H1 (cell line): Measurements from ENCODE around the gene DPM3. TPM values are rescaled to one million over a fixed set of nuclear protein-coding genes. Genes with fewer than 3 reads are reported as not detected.

Source experiments
- BRCA1 ChIP-seq: IDR thresholded peaks from 2 replicates; pipeline ENCODE4 v1.6.1; 2012; ENCODE audit warnings: low read depth, low read length, improper control_type of control experiment
- CHD1 ChIP-seq: IDR thresholded peaks from 2 replicates; pipeline ENCODE4 v1.6.1; 2012; ENCODE audit warnings: low read depth, low read length, improper control_type of control experiment
- CTBP2 ChIP-seq: IDR thresholded peaks from 2 replicates; pipeline ENCODE4 v1.7.0; 2011; ENCODE audit warnings: borderline replicate concordance, mild to moderate bottlenecking, moderate library complexity, mixed read lengths, low read length; ENCODE audit not compliant: insufficient read depth, insufficient read length
- EGR1 ChIP-seq: IDR thresholded peaks from 2 replicates; pipeline ENCODE4 v1.6.1; 2011; ENCODE audit warnings: low read depth, low read length, borderline replicate concordance
- KDM1A ChIP-seq: fragments of 200-600, 300-600 bp; sonication (generic); IDR thresholded peaks from 2 replicates; pipeline ENCODE4 v1.7.1; 2016; ENCODE audit warnings: mild to moderate bottlenecking, low read length, borderline replicate concordance
- NRF1 ChIP-seq: IDR thresholded peaks from 2 replicates; pipeline ENCODE4 v1.6.1; 2011; ENCODE audit warnings: mild to moderate bottlenecking, low read depth, low read length, improper control_type of control experiment
- POLR2A ChIP-seq, 2 experiments: IDR thresholded peaks; 1 replicate in 1 of 2; 2 replicates in 1 of 2; pipeline ENCODE4 v1.6.1; 2011; ENCODE audit warnings: low read depth in 2 of 2, low read length in 2 of 2, mild to moderate bottlenecking in 2 of 2; ENCODE audit errors: control extremely low read depth in 1 of 2
- RBBP5 ChIP-seq: IDR thresholded peaks from 2 replicates; pipeline ENCODE4 v1.7.1; 2012; ENCODE audit warnings: low read depth, mild to moderate bottlenecking, inconsistent platforms, low read length, moderate library complexity, borderline replicate concordance
- RFX5 ChIP-seq: IDR thresholded peaks from 2 replicates; pipeline ENCODE4 v1.6.1; 2011; ENCODE audit warnings: low read depth, low read length, improper control_type of control experiment, borderline replicate concordance
- SUZ12 ChIP-seq: fragments of 200-600 bp; sonication (generic); IDR thresholded peaks from 2 replicates; pipeline ENCODE4 v1.6.1; 2012; ENCODE audit warnings: mild to moderate bottlenecking, inconsistent platforms, low read length, moderate library complexity, mixed read lengths
- TBP ChIP-seq: IDR thresholded peaks from 2 replicates; pipeline ENCODE4 v1.6.1; 2011; ENCODE audit warnings: low read depth, low read length, improper control_type of control experiment
- polyA plus RNA-seq, 7 experiments: library from polyadenylated mRNA; depleted of rRNA in 3 of 7; stranded (reverse) in 5 of 7; unstranded in 2 of 7; fragments of >200 nt in 5 of 7; fragments of 200-250 nt in 2 of 7; gene quantifications; 1 replicate in 5 of 7; 2 replicates in 1 of 7; 4 replicates in 1 of 7; pipeline versions ENCODE4 v1.2.1 to v1.2.3, GENCODE V29; 2011 to 2013; ENCODE audit warnings: missing spikeins in 2 of 7, mixed read lengths in 2 of 7
- total RNA-seq: library from RNA; stranded (reverse); fragmentation: NEBNext Ultra II Directional; extraction: Animal tissue kit (Norgen Biotek cat#: 25700); gene quantifications from 2 replicates; pipeline ENCODE4 v1.2.1, GENCODE V29; 2021
- TF ChIP-seq, protein P1 (sequence below): IDR thresholded peaks from 2 replicates; pipeline ENCODE4 v1.6.1; 2012; ENCODE audit warnings: inconsistent platforms
- TF ChIP-seq, protein P2 (sequence below): IDR thresholded peaks from 2 replicates; pipeline ENCODE4 v1.6.1; 2011; ENCODE audit warnings: low read length, improper control_type of control experiment

Gene DPM3
- total and polyA plus RNA-seq, 2 of the 8 experiments (the other 6 are each of a cell fraction or from before 2014, with no cell fraction given), result 44.8 to 227 TPM

DNA sequence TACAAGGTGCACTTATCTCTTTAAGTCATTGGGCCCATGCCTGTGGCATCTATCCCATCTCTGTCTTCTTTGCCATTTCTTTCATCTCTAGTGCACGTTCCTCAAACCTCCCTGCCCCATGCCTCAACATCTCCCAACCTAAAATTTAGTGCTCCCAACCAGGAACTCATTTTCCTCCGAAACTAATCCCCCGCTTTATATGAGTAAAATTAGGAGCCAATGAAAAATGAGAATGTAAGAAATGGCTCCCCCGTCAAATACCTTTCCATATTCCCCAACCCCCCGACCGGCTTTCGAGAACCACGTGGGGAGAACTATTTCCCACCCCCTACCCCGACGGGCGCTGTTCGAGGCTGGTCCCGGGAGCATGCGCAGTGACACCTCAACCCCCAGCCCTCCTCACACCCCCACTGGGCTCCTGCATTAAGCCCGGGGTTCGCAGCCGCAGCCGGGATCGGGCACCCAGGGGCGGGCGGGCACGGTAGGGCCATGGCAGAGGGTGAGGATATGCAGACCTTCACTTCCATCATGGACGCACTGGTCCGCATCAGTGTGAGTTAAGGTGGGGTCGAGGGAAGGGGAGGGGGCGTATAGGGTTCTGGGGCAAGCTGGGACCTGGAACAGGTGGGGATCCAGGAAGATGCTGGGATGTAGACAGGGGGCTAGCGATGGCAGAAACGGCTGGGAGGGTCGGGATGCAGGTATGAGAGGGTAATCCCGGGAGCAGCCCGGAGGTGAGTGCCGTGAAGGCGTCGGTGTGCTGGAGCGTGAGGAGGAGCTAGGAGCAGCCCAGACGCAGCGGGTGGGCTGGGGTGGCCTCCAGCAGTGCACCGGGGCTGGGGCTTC, 33.4 kb upstream of the DPM3 start, which contains the start of gene TRIM46 (continued):
- TF ChIP-seq, protein P1, sequence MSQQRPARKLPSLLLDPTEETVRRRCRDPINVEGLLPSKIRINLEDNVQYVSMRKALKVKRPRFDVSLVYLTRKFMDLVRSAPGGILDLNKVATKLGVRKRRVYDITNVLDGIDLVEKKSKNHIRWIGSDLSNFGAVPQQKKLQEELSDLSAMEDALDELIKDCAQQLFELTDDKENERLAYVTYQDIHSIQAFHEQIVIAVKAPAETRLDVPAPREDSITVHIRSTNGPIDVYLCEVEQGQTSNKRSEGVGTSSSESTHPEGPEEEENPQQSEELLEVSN, result peak; percentile 76
- TF ChIP-seq KDM1A (peak; percentile 5; the same call in 1 of the 2 replicates), BRCA1 (no peak), RFX5 (no peak), POLR2A (IDR thresholded peaks at IDR 0.05; ENCODE audit: control extremely low read depth in 1 of 2, low read depth in 2 of 2, low read length in 2 of 2) (no peak; a peak in 1 of 3 replicates), NRF1 (peak; percentile 70), TBP (peak; percentile 4; the same call in 1 of the 2 replicates), EGR1 (no peak), CTBP2 (no peak), SUZ12 (no peak), CHD1 (no peak), RBBP5 (no peak)
- TF ChIP-seq, protein P2, sequence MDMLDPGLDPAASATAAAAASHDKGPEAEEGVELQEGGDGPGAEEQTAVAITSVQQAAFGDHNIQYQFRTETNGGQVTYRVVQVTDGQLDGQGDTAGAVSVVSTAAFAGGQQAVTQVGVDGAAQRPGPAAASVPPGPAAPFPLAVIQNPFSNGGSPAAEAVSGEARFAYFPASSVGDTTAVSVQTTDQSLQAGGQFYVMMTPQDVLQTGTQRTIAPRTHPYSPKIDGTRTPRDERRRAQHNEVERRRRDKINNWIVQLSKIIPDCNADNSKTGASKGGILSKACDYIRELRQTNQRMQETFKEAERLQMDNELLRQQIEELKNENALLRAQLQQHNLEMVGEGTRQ, result no peak
